Smooth muscle cell (in vitro differentiated cells): ENCODE measurements around the gene GIPC3. TPM values are rescaled to one million over a fixed set of nuclear protein-coding genes. Genes with fewer than 3 reads are reported as not detected.

Experiments
- DNase-seq: peaks from one replicate; lab custom pipeline; 2025; ENCODE audit not compliant: unreplicated experiment; lab: John Stamatoyannopoulos, UW
- H2AFZ ChIP-seq: fragments of 200-600 bp; sonication (generic); 2 replicates; pipeline ENCODE4 v1.6.0; 2016; ENCODE audit warnings: antibody characterized with exemption, low read depth, mild to moderate bottlenecking
- H3F3A ChIP-seq: fragments of 200-600 bp; sonication (generic); 2 replicates; pipeline ENCODE4 v1.6.0; 2017; ENCODE audit warnings: antibody characterized with exemption, low read depth
- H3K27ac ChIP-seq: fragments of 200-600 bp; sonication (generic); 2 replicates; pipeline ENCODE4 v1.5.1; 2016; ENCODE audit warnings: low read depth, mild to moderate bottlenecking
- H3K27me3 ChIP-seq: fragments of 200-600 bp; sonication (generic); 2 replicates; pipeline ENCODE4 v1.6.1; 2016; ENCODE audit warnings: low read depth, mild to moderate bottlenecking
- H3K36me3 ChIP-seq: fragments of 200-600 bp; sonication (generic); 2 replicates; pipeline ENCODE4 v1.5.1; 2016; ENCODE audit warnings: low read depth
- H3K4me1 ChIP-seq: fragments of 200-600 bp; sonication (generic); 2 replicates; pipeline ENCODE4 v1.5.1; 2016; ENCODE audit warnings: low read depth
- H3K4me2 ChIP-seq: fragments of 200-600 bp; sonication (generic); 2 replicates; pipeline ENCODE4 v1.6.0; 2016; ENCODE audit warnings: mild to moderate bottlenecking
- H3K4me3 ChIP-seq: fragments of 200-600 bp; sonication (generic); 2 replicates; pipeline ENCODE4 v1.5.1; 2016; ENCODE audit warnings: mild to moderate bottlenecking
- H3K79me2 ChIP-seq: fragments of 200-600 bp; sonication (generic); 2 replicates; pipeline ENCODE4 v1.6.0; 2016; ENCODE audit warnings: low read depth, mild to moderate bottlenecking
- H3K9ac ChIP-seq: fragments of 200-600 bp; sonication (generic); 2 replicates; pipeline ENCODE4 v1.6.0; 2016; ENCODE audit warnings: low read depth
- H3K9me3 ChIP-seq: fragments of 200-600 bp; sonication (generic); replicated peaks from 2 replicates; pipeline ENCODE4 v1.5.1; 2016; ENCODE audit warnings: low read depth
- H4K20me1 ChIP-seq: fragments of 200-600 bp; sonication (generic); 2 replicates; pipeline ENCODE4 v1.6.0; 2016; ENCODE audit warnings: low read depth
- CTCF ChIP-seq: fragments of 200-600 bp; sonication (generic); IDR thresholded peaks from 2 replicates; pipeline ENCODE4 v1.5.1; 2017; ENCODE audit warnings: borderline replicate concordance, mild to moderate bottlenecking, antibody characterized with exemption; ENCODE audit not compliant: insufficient read depth, poor library complexity, severe bottlenecking
- WGBS: methylation state at CpG from one replicate; pipeline ENCODE4 v1.1.7; 2016; ENCODE audit warnings: low lambda C conversion rate; 5-methylcytosine and 5-hydroxymethylcytosine counted together
- polyA plus RNA-seq: library from polyadenylated mRNA; unstranded; fragments of >200 nt; fragmentation: Nextera tagmentation; extraction: Ambion mirVana; gene quantifications from 2 replicates; pipeline ENCODE4 v1.2.1, GENCODE V29; 2016
- total RNA-seq: library from RNA; depleted of rRNA; stranded (reverse); fragments of >200 nt; gene quantifications from 2 replicates; pipeline ENCODE4 v1.2.3, GENCODE V29; 2014

The GIPC3 gene
- total and polyA plus RNA-seq, 2 experiments from 2014 or later: 0.13 to 0.96 TPM

GRCh38 chr19:3637621-3638020 is 52.3 kb downstream of the GIPC3 start:
- Histone ChIP-seq H3K27me3 (no peaks in the 10 kb centered on the region), H3K79me2 (no peaks in the 10 kb centered on the region), H3K27ac (no peak overlapping the region), H3K4me3 (no peak overlapping the region), H3K9ac (no peak overlapping the region), H3F3A (no peaks in the 10 kb centered on the region), H3K4me1 (no peaks in the 10 kb centered on the region), H3K9me3 (no peaks in the 10 kb centered on the region), H3K36me3 (no peaks in the 10 kb centered on the region), H2AFZ (no peak overlapping the region), H3K4me2 (no peak overlapping the region), H4K20me1 (no peaks in the 10 kb centered on the region)
- 98% methylated on average over 16 of the region's 23 CpGs for WGBS
- TF ChIP-seq CTCF: no peak
- no peak for DNase-seq

GRCh38 chr19:3638208-3639193 is 53.2 kb downstream of the GIPC3 start:
- Histone ChIP-seq H3F3A (no peaks in the 10 kb centered on the region), H3K27me3 (no peaks in the 10 kb centered on the region), H3K79me2 (no peaks in the 10 kb centered on the region), H3K27ac (no peak overlapping the region), H3K4me3 (no peak overlapping the region), H3K4me2 (no peak overlapping the region), H4K20me1 (no peaks in the 10 kb centered on the region), H3K9ac (no peak overlapping the region), H2AFZ (no peak overlapping the region), H3K4me1 (no peaks in the 10 kb centered on the region), H3K36me3 (no peaks in the 10 kb centered on the region), H3K9me3 (no peaks in the 10 kb centered on the region)
- no peak for DNase-seq
- no peak for TF ChIP-seq CTCF
- 98% methylated on average over 41 of the region's 55 CpGs for WGBS

- Histone ChIP-seq H3K4me2 (no peak overlapping the region), H3K4me1 (no peaks in the 10 kb centered on the region), H3K79me2 (no peaks in the 10 kb centered on the region), H3K9ac (no peak overlapping the region), H4K20me1 (no peaks in the 10 kb centered on the region), H3K27me3 (no peaks in the 10 kb centered on the region), H3K27ac (no peak overlapping the region), H3K4me3 (no peak overlapping the region), H3F3A (no peaks in the 10 kb centered on the region), H2AFZ (no peak overlapping the region), H3K36me3 (no peaks in the 10 kb centered on the region), H3K9me3 (no peaks in the 10 kb centered on the region)
- no peak for DNase-seq
- WGBS: 96% methylated on average over 13 of the region's 13 CpGs
- no peak for TF ChIP-seq CTCF
These were observed 54.2 kb downstream of the GIPC3 start for GRCh38 chr19:3639479-3639878.
